ENCODE results near the gene RHBDF1. TPM values are rescaled to one million over a fixed set of nuclear protein-coding genes. Genes with fewer than 3 reads are reported as not detected.

The RHBDF1 gene
- total and polyA plus RNA-seq, 4 donors: 19.0 to 52.7 (median 32.8) TPM

GRCh38 chr16:75580-76501, 3.4 kb upstream of the RHBDF1 start:
- peaks cover 21% of the 10 kb centered on the region for H3K27me3 ChIP-seq (ENCODE audit: control insufficient read depth, insufficient read depth, low read length)
- peak overlapping the region; percentile 77 for H3K27ac ChIP-seq (ENCODE audit: low read depth, low read length)
- peaks cover 24% of the 10 kb centered on the region for H3K36me3 ChIP-seq (ENCODE audit: control insufficient read depth, insufficient read depth, low read length)
- peaks cover 81% of the 10 kb centered on the region for H3K4me1 ChIP-seq (ENCODE audit: control insufficient read depth, insufficient read depth, low read length)
- no peak for DNase-seq (ENCODE audit: low read depth in 4 of 6, low spot score in 6 of 6)
- no peaks in the 10 kb centered on the region for H3K9me3 ChIP-seq (ENCODE audit: control insufficient read depth, insufficient read depth, low read length)
- no peak overlapping the region for H3K4me3 ChIP-seq (ENCODE audit: low read depth, low read length)
- WGBS (ENCODE audit: insufficient coverage): 48% methylated on average over 5 of the region's 11 CpGs

GRCh38 chr16:74747-75334, 2.4 kb upstream of the RHBDF1 start:
- Histone ChIP-seq H3K9me3 (ENCODE audit: control insufficient read depth, insufficient read depth, low read length) (no peaks in the 10 kb centered on the region), H3K27me3 (ENCODE audit: control insufficient read depth, insufficient read depth, low read length) (peaks cover 27% of the 10 kb centered on the region), H3K27ac (ENCODE audit: low read depth, low read length) (peak overlapping the region; percentile 77), H3K4me1 (ENCODE audit: control insufficient read depth, insufficient read depth, low read length) (peaks cover 88% of the 10 kb centered on the region), H3K36me3 (ENCODE audit: control insufficient read depth, insufficient read depth, low read length) (peaks cover 15% of the 10 kb centered on the region), H3K4me3 (ENCODE audit: low read depth, low read length) (no peak overlapping the region)
- DNase-seq (ENCODE audit: low read depth in 4 of 6, low spot score in 6 of 6): no peak
- 45% methylated on average over 13 of the region's 16 CpGs for WGBS (ENCODE audit: insufficient coverage)

DNA sequence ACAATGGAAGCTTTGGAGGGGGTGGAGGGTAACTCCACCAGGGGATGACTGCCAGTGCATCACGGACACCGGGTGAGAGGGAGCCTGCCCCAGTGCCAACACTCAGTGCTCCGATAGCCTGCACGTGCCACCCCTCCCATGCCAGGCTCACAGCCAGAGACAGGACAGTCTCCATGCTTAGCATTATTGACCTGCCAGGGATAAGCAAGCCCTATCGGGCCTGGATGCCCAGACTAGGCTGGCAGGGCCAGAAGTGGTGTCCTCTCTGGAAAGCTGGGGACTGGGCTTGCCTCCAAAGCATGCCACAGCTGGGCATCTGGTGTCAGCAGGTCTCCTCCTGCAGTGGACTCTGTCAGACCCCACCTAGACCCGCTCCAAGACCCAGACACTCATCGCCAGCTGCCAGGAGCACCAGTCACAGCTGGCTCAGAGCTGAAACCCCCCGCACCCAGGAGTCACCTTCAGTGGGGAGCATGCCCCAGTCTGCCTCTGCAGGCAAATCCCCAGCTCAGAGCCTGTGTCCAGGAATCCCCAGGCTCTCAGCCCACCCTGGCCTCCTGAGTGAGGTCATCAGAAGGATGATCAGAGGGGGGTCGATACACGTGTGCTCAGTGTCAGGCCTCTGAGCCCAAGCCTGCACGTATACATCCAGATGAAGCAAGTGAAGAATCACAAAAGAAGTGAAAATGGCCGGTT, 1.8 kb upstream of the RHBDF1 start:
- peaks cover 89% of the 10 kb centered on the region for H3K4me1 ChIP-seq (ENCODE audit: control insufficient read depth, insufficient read depth, low read length)
- H3K27ac ChIP-seq (ENCODE audit: low read depth, low read length): peak overlapping the region; percentile 77
- no peak overlapping the region for H3K4me3 ChIP-seq (ENCODE audit: low read depth, low read length)
- WGBS (ENCODE audit: insufficient coverage): 72% methylated on average over 11 of the region's 12 CpGs
- no peaks in the 10 kb centered on the region for H3K9me3 ChIP-seq (ENCODE audit: control insufficient read depth, insufficient read depth, low read length)
- H3K27me3 ChIP-seq (ENCODE audit: control insufficient read depth, insufficient read depth, low read length): peaks cover 27% of the 10 kb centered on the region
- no peak for DNase-seq (ENCODE audit: low read depth in 4 of 6, low spot score in 6 of 6)
- peaks cover 10% of the 10 kb centered on the region for H3K36me3 ChIP-seq (ENCODE audit: control insufficient read depth, insufficient read depth, low read length)

- 3% methylated on average over 47 of the region's 57 CpGs for WGBS (ENCODE audit: insufficient coverage)
- peaks cover 27% of the 10 kb centered on the region for H3K27me3 ChIP-seq (ENCODE audit: control insufficient read depth, insufficient read depth, low read length)
- DNase-seq (ENCODE audit: low read depth in 4 of 6, low spot score in 6 of 6): peak in 2 of 6 donors; percentile 43 to 77
- H3K27ac ChIP-seq (ENCODE audit: low read depth, low read length): peak overlapping the region; percentile 87
- peak overlapping the region; percentile 57 for H3K4me3 ChIP-seq (ENCODE audit: low read depth, low read length)
- H3K4me1 ChIP-seq (ENCODE audit: control insufficient read depth, insufficient read depth, low read length): peaks cover 93% of the 10 kb centered on the region
- H3K9me3 ChIP-seq (ENCODE audit: control insufficient read depth, insufficient read depth, low read length): no peaks in the 10 kb centered on the region
- peaks cover 9% of the 10 kb centered on the region for H3K36me3 ChIP-seq (ENCODE audit: control insufficient read depth, insufficient read depth, low read length)
Measured at GRCh38 chr16:71540-72401, 660 bp downstream of the RHBDF1 start.

DNA sequence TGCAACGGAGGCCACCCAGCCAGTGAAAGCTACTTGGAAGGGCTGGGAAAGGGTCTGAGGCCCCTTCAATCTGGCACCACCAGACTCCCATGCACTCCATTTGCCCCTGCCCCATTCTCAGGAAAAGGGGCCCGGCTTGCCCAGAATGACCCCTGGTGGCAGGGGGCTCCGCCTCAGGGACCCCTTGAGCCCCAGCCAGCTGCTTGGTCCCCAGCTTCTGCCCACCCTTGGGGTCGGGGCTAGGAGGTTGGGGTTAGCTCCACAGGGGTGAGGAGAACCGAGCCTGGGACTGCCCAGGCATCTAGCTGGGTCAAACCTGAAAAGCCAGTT, 1.3 kb downstream of the RHBDF1 start:
- 54% methylated on average over 5 of the region's 5 CpGs for WGBS (ENCODE audit: insufficient coverage)
- peaks cover 27% of the 10 kb centered on the region for H3K27me3 ChIP-seq (ENCODE audit: control insufficient read depth, insufficient read depth, low read length)
- no peak for DNase-seq (ENCODE audit: low read depth in 4 of 6, low spot score in 6 of 6)
- H3K4me1 ChIP-seq (ENCODE audit: control insufficient read depth, insufficient read depth, low read length): peaks cover 93% of the 10 kb centered on the region
- H3K27ac ChIP-seq (ENCODE audit: low read depth, low read length): peak overlapping the region; percentile 87
- no peaks in the 10 kb centered on the region for H3K9me3 ChIP-seq (ENCODE audit: control insufficient read depth, insufficient read depth, low read length)
- peak overlapping the region; percentile 57 for H3K4me3 ChIP-seq (ENCODE audit: low read depth, low read length)
- peaks cover 9% of the 10 kb centered on the region for H3K36me3 ChIP-seq (ENCODE audit: control insufficient read depth, insufficient read depth, low read length)

DNA sequence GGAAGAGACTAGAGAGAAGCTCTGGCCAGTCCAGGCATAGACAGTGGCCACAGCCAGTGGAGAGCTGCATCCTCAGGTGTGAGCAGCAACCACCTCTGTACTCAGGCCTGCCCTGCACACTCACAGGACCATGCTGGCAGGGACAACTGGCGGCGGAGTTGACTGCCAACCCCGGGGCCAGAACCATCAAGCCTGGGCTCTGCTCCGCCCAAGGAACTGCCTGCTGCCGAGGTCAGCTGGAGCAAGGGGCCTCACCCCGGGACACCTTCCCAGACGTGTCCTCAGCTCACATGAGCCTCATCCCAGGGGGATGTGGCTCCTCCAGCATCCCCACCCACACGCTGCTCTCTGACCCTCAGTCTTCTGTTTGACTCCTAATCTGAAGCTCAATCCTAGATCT, 3.2 kb downstream of the RHBDF1 start:
- H3K4me3 ChIP-seq (ENCODE audit: low read depth, low read length): no peak overlapping the region

GRCh38 chr16:67884-68789, 4.3 kb downstream of the RHBDF1 start:
- H3K9me3 ChIP-seq (ENCODE audit: control insufficient read depth, insufficient read depth, low read length): no peaks in the 10 kb centered on the region
- H3K4me1 ChIP-seq (ENCODE audit: control insufficient read depth, insufficient read depth, low read length): peaks cover 78% of the 10 kb centered on the region
- peak overlapping the region; percentile 7 for H3K4me3 ChIP-seq (ENCODE audit: low read depth, low read length)
- DNase-seq (ENCODE audit: low read depth in 4 of 6, low spot score in 6 of 6): peak in 2 of 6 donors; percentile 56 to 79
- H3K27me3 ChIP-seq (ENCODE audit: control insufficient read depth, insufficient read depth, low read length): peaks cover 20% of the 10 kb centered on the region
- 56% methylated on average over 26 of the region's 27 CpGs for WGBS (ENCODE audit: insufficient coverage)
- H3K36me3 ChIP-seq (ENCODE audit: control insufficient read depth, insufficient read depth, low read length): peaks cover 27% of the 10 kb centered on the region
- H3K27ac ChIP-seq (ENCODE audit: low read depth, low read length): peak overlapping the region; percentile 88

More for the DNA sequence above, 3.2 kb downstream of the RHBDF1 start:
- Histone ChIP-seq H3K27me3 (ENCODE audit: control insufficient read depth, insufficient read depth, low read length) (peaks cover 27% of the 10 kb centered on the region), H3K4me1 (ENCODE audit: control insufficient read depth, insufficient read depth, low read length) (peaks cover 87% of the 10 kb centered on the region), H3K36me3 (ENCODE audit: control insufficient read depth, insufficient read depth, low read length) (peaks cover 16% of the 10 kb centered on the region), H3K27ac (ENCODE audit: low read depth, low read length) (peak overlapping the region; percentile 88), H3K9me3 (ENCODE audit: control insufficient read depth, insufficient read depth, low read length) (no peaks in the 10 kb centered on the region)
- 74% methylated on average over 7 of the region's 8 CpGs for WGBS (ENCODE audit: insufficient coverage)
- DNase-seq (ENCODE audit: low read depth in 4 of 6, low spot score in 6 of 6): no peak

- Histone ChIP-seq H3K36me3 (ENCODE audit: control insufficient read depth, insufficient read depth, low read length) (peaks cover 35% of the 10 kb centered on the region), H3K27ac (ENCODE audit: low read depth, low read length) (peak overlapping the region; percentile 88), H3K9me3 (ENCODE audit: control insufficient read depth, insufficient read depth, low read length) (no peaks in the 10 kb centered on the region), H3K4me1 (ENCODE audit: control insufficient read depth, insufficient read depth, low read length) (peaks cover 72% of the 10 kb centered on the region), H3K27me3 (ENCODE audit: control insufficient read depth, insufficient read depth, low read length) (peaks cover 14% of the 10 kb centered on the region), H3K4me3 (ENCODE audit: low read depth, low read length) (no peak overlapping the region)
- 64% methylated on average over 10 of the region's 10 CpGs for WGBS (ENCODE audit: insufficient coverage)
- no peak for DNase-seq (ENCODE audit: low read depth in 4 of 6, low spot score in 6 of 6)
Measured at GRCh38 chr16:67183-67791, 5.1 kb downstream of the RHBDF1 start.
